ENCODE measurements around the gene CISTR.
"Not testable (repeated sequence)": the region's sequence is repeated elsewhere in the genome, so short reads cannot be mapped to it uniquely, and the experiment has no call there.

Gene CISTR

DNA sequence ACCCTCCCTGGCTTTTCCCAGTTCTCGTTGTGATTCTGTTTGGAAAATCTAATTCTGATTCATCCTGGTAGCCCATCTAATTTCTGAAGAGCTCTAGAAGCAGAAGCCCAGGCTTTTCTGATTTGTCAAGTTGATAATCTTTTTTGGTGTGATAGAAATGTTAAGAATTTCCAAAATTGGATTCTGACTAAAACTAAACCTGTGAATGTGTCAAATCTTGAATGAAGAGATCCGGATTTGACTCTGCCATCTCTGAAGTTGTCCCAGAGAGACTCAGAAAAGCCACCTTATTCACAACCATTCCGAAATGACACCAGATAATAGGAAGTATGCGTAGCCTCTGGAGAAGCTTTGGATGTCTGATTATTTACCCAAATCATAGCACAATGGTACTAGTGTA is 12.8 kb upstream of the CISTR start:
- no peak for DNase-seq (ENCODE audit: low read depth in 2 of 2)

DNA sequence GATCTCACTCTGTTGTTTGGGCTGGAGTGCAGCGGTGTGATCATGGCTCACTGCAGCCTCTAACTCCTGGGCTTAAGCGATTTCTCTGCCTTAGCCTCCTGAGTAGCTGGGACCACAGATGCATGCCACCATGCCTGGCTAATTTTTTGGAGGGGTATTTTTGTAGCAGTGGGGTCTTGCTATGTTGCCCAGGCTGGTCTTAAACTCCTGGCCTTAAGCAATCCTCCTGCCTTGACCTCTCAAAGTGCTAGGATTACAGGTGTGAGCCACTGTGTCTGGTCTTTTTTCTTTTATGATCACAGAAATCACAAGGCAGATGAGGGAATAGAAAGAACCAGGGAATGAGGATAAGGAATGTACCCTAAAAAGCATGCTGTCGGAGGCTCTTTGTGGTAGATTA is 11.0 kb upstream of the CISTR start:
- not testable (repeated sequence) for DNase-seq (ENCODE audit: low read depth in 2 of 2)

DNA sequence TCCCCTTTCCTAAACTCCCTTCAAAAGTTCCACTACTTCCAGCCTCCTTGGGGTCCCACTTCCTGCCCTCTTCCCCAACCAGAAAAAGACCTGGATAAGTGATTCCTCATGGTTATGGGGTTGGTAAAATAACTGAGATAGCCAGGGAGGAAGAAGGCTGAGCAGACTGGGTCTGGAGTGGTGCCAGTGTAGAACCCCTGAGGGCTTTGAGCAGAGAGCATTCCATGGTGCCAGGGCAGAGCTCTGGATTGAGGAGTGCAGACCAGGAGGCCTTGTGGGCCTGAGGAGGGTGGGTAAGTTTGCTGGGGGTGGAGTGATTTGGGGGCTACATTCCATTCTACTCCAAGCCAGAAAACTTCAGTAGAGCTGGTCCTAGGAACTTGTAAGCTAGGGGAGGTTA is 9.5 kb upstream of the CISTR start:
- DNase-seq (ENCODE audit: low read depth in 2 of 2): no peak

DNA sequence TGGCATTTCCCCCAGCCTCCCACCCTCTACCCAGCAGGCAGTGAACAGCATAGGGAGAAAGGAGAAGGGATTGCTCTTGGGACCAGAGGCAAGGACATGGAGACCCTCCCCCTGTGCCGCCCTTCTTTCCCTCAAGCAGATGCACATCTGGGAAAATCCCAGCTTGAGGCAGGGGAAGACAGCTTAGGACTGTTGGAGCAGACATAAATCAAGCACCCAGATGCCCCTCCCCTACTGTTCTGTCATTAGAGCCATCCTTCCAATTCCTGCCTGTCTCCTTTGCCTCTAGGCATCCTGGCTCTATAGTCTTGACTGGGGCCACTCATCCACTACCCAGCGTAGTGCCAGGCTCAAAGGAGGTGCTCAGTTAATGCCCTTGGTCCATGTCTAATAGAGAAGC is 7.5 kb upstream of the CISTR start:
- no peak for DNase-seq (ENCODE audit: low read depth in 2 of 2)

DNA sequence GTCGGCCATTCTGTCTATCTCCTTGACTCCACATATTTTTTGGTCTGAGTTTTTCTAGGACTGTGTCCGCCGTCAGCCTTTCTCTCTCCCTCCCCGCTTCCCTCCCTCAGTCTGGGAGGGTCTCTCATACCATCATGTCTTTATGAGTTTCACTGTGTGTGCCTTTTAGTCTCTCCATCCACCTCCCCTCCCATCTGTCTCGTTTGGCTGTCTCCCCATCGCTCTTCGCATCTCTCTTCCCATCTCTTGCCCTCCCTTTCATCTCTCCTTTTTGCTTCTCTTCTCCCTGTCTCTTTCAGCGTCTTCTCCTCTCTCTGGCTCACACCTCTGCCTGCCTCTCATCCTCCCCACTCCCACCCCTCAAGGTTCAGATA is 6.9 kb upstream of the CISTR start:
- DNase-seq (ENCODE audit: low read depth in 2 of 2): no peak

DNA sequence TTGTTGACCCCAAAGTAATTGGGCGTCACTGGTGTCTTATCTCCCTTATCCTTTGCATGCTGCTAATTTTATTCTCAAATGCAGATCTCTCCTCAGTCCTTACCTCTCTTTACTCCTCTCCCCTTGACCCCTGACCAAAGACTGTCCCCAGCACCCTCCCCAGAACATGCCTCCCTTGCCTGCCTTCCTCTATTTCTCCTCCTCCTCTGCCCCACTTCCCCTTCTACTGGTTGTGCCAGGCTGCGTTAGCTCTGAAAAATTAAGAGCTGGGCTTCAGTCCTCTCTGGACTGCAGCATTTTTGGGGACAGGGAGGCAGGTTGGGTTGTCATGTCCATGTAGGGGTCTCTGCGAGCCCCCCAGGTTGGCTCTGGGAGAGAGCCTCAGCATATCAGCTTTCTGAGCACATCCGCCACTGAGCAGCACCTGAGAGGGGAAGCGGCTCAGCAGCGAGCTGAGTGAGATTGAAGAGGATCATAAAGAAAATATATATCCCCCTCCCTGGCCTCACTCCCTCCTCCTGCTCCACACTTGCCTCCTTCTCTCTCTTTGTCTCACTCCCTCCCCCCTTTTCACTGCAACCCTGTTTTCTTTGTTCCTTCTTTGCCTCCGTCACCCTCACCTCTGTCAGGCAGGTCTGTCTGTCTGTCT is 6.4 kb upstream of the CISTR start:
- no peak for DNase-seq (ENCODE audit: low read depth in 2 of 2)

DNA sequence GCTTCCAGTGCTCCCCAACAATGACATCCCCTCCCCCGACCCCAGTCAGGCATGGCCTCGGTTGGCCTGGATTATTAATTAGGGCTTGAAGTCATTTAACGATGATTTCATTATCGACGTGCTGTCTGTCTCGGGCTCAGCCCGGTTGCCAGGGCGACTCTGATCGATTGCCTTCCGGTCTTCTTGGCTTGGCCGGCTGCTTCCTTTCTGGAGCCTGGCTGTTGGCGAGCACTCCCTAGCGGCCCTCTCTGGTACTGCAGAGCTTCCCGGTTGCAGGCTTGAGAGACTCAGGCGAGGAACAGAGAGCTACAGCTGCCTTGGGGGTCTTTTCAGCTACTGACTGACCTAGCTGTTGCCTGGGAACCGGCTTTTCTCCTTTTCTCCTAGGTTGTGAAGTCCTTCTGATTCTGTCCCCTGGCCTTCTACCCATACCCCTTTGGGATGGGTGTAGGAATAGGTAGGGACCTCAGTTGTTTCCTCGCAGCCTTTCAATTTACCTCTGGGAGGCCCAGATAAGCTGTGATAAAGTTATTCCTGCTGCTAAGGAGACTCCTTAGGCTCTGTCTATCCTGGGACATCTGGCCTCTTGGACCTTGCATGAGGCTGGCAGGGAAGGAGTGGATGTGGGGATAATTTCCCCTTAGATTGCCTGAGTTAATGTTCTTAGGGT is 5.5 kb upstream of the CISTR start:
- peak; percentile 75 to 76 for DNase-seq (ENCODE audit: low read depth in 2 of 2)

DNA sequence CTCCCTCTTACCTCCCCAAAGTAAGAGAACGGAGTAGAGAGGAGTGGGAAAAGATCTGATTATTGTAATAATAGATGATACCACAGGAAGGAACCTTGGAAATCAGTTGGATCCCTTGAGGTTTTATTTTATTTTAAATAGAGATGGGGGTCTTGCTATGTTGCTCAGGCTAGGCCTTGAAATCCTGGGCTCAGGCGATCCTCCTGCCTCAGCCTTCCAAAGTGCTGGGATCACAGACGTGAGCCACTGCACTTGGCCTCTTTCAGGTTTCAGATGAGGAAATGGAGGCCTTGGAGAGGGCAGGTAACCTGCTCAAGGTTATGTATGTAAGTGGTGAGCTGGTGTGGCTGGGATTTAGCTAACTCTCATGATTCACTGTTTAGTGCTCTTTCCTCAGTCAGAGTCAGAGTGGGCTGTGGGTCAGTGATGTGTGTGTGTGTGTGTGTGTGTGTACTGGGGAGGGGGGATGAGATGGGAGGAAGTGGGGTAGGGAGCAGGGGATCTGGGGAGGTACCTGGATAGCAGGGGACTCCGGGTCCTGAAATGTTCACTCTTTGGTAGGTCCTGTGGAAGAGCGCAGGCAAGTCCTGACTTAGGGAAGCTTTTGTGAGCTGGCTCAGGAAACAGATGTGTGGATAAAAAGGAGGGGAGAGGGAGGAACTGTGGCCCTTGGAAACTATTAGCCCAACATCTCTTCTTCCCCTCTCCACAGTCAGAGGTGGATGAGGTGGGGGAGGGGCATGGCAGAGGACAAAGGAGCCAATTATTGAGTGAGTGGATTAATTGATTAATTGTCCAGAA is 4.7 kb upstream of the CISTR start:
- no peak for DNase-seq (ENCODE audit: low read depth in 2 of 2)

DNA sequence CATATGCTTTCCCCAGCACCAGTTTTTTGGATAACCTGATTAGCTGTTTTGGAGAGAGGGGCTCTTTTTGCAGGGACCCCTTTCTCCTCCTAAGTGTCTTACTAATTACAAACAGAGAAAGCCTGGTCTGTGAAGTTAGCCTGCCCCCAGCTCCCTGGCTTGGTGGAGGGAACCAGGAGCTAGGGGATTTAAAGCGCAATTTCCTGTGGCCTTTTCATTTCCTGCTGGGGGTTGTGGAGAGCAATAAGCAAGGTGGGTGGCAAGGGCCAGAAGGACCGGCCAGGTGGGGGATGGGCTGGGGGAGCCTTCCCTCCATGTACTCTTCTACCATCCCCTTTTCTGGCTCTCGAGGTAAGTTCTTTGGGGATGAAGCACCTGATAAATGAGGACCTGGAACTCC is 4.1 kb upstream of the CISTR start:
- DNase-seq (ENCODE audit: low read depth in 2 of 2): no peak

DNA sequence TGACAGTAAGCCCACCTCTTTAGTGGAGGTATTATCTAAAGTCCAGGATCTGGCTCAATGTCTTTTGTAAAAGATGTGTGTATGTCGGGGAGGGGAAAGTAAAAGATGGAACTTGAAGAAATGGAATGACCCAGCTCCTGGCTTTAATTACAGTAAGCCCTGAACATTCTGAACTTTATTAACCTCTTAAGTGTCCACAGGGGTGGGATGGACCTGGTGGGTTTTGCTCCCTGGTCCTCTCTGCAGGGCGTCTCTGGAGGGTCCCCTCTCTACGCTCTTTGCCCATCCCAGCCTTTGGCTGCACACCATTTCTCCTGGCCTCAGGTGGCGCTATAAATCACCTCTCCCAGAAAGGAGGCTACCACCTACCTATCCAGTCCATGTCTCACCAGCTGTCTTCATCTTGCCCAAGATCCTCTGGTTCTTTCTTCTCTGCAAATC is 3.7 kb upstream of the CISTR start:
- no peak for DNase-seq (ENCODE audit: low read depth in 2 of 2)

DNA sequence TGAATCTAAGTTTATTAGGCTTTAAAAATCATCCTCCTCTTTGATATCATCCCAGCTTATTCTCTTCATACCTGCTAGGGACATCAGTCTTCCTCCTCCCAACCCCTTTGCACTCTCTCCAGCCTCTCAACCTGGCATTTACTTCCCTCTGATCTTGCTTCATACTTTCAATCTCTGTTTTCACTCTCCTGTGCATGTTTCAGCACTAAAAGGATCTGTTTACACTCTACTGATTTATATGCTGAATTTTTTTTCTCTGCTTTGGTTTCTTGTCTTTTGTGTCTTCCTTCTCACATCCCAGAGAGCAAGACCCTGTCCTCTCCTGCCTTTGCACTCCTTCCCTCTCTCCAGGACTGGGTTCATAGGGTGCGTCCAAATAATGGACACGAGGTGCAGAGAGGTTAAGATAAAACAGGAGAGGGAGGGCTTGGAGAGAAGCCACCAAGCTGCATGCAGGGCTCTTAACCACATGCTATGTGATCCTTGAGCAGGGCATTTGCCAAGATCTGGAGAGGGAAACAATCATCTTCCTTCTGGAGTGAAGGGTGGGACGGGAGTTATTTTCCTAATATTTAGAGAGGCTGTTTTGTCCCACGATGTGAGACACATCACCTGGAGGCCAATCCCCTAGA is 3.0 kb upstream of the CISTR start:
- no peak for DNase-seq (ENCODE audit: low read depth in 2 of 2)

DNA sequence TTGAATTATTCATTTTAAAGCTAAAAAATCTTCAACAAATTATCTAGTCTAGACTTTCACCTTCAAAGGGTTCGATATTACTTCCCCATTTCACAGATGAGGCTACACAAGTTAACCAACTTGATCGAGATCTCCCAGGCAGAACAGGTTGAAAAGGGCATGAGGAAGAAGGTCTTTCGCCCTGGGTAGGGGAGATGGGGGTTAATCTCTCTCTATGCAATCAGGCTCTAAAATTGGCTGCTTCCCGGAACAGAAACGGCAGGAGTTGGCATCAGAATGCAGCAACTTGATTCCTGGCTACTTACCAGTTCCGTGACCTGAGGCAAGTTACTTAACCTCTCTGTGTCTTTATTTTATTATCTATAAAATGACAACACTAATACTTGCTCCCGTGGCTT is 2.4 kb upstream of the CISTR start:
- DNase-seq (ENCODE audit: low read depth in 2 of 2): no peak

DNA sequence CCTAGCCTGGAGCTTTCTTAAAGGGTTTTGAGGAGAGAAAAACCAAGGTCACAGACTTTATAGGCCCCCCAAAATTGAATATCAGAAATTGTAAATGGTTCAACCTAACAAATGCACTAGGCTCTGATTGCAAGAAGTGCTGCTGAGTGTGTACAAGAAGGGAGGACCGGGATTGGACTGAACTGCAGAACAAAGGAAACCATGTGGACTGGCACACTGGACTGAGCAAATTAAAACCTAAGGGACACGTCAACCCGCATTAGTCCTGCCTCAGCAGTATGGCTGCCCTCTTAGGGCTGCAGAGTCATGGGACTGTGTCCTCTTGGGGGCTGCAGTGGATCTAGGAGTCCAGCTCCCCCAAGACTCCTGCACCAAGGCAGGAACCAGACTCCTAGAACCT is 842 bp upstream of the CISTR start:
- no peak for DNase-seq (ENCODE audit: low read depth in 2 of 2)

DNA sequence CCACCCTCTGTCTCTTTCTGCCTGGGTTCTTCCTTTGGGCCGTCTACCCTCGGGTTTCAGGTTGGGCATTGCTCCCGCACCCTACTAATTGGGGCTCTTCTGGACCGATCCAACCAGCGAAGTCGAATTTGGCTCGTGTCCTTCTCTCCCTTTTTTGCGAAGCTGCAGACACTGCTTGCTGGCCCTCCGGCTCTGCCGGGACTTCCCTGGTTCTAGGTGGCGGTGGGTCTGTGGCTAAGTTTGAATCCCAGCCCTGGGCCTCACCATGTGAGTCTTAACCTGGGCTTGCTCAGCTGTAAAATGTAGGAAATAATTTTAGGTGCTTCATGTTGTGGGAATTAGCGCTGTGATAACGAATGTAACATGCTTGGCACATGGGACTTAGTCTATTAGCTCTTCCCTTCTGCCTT is 418 bp upstream of the CISTR start:
- no peak for DNase-seq (ENCODE audit: low read depth in 2 of 2)

DNA sequence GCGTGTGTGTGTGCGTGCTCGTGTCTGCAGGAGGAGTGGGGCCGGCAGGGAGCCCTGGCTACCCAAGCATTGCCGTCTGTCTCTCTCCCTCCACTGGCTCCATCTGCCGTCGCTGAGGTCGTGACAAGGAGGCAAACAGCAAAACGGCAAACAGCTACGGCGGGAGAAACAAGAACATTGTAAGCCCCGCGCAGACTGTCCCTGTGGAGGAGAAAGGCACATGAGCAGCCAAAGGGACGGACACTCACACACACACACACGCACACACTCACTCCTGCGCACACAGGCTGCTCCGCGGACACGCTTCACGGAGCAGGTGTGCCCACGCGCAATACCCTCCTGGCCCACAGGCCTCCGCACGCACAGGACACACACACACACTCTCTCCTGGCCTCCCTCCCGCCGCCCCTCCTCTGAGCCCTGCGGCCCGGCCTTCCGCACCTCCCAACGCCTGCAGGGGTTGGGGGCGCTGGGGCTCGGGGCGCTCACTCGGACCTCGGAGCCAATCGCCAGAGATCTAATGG is 905 bp downstream of the CISTR start:
- no peak for DNase-seq (ENCODE audit: low read depth in 2 of 2)

DNA sequence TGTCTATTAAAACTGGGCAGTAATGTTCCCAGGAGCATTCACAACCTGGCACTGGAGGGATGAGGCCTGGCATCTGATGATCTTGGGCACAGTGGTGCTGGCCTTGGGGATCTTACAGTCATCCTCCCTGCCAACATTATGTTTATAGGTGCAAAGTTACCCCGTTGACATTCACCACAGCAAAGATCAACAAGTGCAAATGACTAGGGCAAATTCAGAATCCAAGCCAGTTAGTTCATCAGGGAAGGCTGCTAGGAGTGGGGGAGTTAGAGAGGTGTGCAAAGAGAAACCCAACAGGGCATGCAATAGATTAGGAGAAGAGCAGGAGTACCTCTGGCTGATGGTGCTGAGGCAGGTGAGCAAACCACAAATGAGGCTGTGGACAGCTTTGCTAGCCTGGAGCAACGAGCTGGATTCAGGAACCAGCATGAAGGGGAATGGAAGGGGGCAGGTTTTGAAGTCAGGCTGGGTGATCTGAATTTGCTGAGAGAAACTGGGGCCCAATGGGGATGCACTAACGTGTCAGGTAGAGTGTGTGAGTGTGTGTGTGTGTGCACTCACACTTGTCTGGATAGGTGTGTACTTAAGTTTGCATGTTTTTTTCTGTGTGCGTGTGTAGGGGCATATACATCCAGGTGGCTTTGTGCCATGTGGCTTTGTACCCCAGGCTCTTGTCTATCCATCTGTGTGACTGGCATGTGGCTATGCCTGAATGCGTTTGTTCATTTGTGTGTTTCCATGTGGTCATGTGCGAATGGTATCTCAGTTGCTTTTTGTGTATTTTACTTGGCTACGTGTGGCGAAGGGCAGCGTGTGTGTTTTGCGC is 1.6 kb downstream of the CISTR start:
- no peak for DNase-seq (ENCODE audit: low read depth in 2 of 2)

DNA sequence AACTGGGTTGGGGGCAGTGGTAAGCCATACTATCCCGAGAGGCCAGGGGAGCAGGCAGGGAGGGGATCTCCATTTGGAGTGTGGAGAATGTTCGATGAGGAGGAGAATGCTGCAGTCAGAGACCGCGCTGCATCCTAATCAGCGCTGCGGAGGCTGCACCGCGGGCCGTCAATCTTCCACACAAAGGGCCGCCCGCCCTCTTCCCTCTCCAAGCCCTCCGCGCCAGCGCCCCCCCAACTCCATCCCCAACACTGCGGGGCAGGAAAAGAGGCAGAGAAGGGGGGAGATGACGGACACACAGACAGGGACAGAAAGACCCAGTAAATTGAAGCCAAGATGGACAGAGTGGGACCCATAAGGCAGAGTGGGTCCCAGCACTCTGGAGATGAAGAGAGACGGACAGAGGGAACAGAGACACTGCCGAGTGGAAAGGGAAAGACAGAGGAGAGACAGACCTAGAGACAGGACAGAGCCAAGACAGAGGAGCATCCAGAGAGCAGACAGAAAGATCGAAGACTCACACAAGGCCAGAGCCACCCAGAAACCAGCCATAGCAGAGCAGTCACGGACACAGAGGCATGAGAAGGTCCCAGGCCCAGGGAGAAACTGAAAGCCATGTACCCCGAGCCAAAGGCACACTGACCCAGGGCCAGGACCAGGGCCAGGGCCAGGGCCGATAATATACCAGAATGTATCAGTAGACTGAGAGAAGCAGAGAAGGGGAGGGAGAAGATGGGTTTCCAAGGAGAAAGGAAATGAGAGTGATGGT is 3.5 kb downstream of the CISTR start:
- DNase-seq (ENCODE audit: low read depth in 2 of 2): no peak

DNA sequence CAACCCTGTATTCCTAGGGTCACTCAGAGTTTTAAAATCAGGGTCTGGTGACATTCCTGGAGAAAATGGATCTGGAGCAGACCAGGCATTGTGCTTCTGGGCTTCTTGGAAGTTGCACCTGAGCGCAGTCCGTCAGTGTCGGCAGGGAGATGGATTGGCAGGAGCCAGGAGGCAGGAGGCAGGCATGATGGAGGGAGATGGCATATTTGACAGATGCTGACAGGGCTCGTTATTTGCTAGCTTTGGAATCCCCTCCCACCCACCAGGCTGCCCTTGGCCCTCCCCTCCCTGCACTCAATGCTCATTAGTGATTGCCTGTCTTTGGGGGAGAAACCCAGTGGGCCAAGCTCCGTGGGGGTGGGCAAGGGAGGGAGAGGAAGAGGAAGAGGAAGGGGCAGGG is 4.7 kb downstream of the CISTR start:
- DNase-seq (ENCODE audit: low read depth in 2 of 2): no peak

DNA sequence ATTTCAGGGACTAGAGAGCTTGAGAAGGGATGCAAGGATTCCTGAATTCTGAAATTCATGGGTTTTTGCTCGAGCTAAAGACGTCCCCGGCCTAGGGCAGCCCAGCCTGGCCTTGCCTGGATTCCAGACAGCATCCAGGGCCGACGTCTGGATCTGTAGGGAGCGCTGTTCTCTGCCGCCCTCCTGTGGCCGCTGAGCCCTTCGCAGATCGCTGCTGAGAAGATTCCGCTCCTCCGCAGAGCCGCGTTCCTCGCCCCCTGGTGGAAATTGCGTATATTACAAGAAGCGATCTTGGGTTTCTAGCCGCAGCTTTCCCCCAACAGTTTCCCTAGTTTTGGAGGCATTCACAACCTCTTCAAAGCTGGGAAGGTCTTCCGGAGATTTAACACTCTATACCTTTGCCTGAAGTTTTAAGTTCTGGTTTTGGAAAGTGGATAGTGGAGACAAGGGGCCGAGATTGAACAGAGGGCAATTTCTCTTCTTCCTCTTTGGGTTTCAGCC is 5.1 kb downstream of the CISTR start:
- peak; percentile 70 to 71 for DNase-seq (ENCODE audit: low read depth in 2 of 2)

DNA sequence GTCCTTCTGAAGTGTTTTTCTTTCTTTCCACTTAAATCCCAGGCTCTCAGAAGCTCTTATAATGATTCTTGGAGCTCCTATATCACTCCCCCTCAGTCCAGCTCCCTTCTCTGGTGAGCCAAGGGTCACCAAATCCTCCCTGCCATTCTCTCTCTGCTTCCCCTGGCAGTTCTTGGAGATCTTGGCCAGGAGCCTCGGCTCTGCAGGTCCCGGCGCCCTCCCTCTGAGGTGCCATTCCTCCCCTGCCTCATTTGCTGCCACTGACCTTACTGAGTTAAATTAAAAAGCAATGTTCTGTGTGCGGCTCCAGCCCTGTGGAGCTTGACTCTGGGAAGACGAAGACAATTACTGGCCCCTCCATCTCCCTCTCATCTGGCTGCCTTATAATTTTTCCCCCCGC is 7.0 kb downstream of the CISTR start:
- no peak for DNase-seq (ENCODE audit: low read depth in 2 of 2)

DNA sequence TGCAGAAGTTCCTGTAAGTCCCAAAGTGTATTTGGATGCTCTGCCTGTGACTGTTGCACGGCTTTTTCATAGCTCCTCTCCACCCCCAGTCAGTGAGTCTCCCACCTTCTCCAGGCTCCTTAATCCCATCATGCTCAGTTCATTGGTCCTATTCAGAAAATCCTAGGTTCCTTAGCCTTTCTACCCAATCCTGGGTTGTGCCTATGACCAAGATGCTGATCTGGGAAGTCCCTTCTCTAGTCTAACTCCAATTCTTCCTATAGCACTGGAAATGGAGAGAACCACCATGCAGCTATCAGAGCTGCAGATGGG is 7.7 kb downstream of the CISTR start:
- no peak for DNase-seq (ENCODE audit: low read depth in 2 of 2)

Data from stimulated activated CD8-positive, alpha-beta memory T cell treated with anti-CD3 and anti-CD28 coated beads, Interleukin-15, amount 100 ng/mL, for 48 hours (primary cell).